HEK293T (cell line): ENCODE measurements around the gene CEP68.
A peak's percentile ranks its signal among the peaks of the same experiment; 100 is the strongest.
"Not testable (repeated sequence)": the region's sequence is repeated elsewhere in the genome, so short reads cannot be mapped to it uniquely, and the experiment has no call there.

Experiments used
- CTCF ChIA-PET: fragments of 350-600 bp; formaldehyde crosslinking; extraction: SDS; loops from one replicate; lab custom pipeline; 2021; ENCODE audit warnings: antibody characterized with exemption, inconsistent platforms; lab: Yijun Ruan, JAX
- POLR2A ChIA-PET: fragments of 350-600 bp; formaldehyde crosslinking; extraction: SDS; loops from one replicate; lab custom pipeline; 2020; ENCODE audit warnings: antibody characterized with exemption, inconsistent platforms; lab: Yijun Ruan, JAX
- DNase-seq: peaks from one replicate; pipeline ENCODE4 v3.0.0; 2012; ENCODE audit warnings: mixed read lengths; ENCODE audit errors: extremely low spot score
- ARNT ChIP-seq: fragments of 450-650 bp; IDR thresholded peaks from 2 replicates; pipeline ENCODE4 v1.6.1; 2017; ENCODE audit warnings: mild to moderate bottlenecking
- BHLHE40 ChIP-seq: fragments of 450-650 bp; IDR thresholded peaks from 2 replicates; pipeline ENCODE4 v1.6.1; 2016; ENCODE audit warnings: mild to moderate bottlenecking, moderate library complexity, borderline replicate concordance
- CTBP1 ChIP-seq: fragments of 450-650 bp; IDR thresholded peaks from 2 replicates; pipeline ENCODE4 v1.6.1; 2016; ENCODE audit warnings: borderline replicate concordance
- ELF4 ChIP-seq: fragments of 450-650 bp; IDR thresholded peaks from 2 replicates; pipeline ENCODE4 v1.6.1; 2017; ENCODE audit warnings: antibody characterized with exemption
- FOXA1 ChIP-seq: fragments of 450-650 bp; IDR thresholded peaks from 2 replicates; pipeline ENCODE4 v1.6.1; 2016; ENCODE audit warnings: mild to moderate bottlenecking
- FOXK2 ChIP-seq: fragments of 450-650 bp; IDR thresholded peaks from 2 replicates; pipeline ENCODE4 v1.6.1; 2016; ENCODE audit warnings: mild to moderate bottlenecking
- FOXM1 ChIP-seq: fragments of 450-650 bp; IDR thresholded peaks from 2 replicates; pipeline ENCODE4 v1.6.1; 2017; ENCODE audit warnings: mild to moderate bottlenecking, borderline replicate concordance
- HDGF ChIP-seq: fragments of 450-650 bp; IDR thresholded peaks from 2 replicates; pipeline ENCODE4 v1.6.1; 2017; ENCODE audit warnings: antibody characterized with exemption, borderline replicate concordance
- L3MBTL2 ChIP-seq: fragments of 450-650 bp; conservative IDR thresholded peaks from 2 replicates; pipeline ENCODE4 v1.6.1; 2016; ENCODE audit warnings: mild to moderate bottlenecking
- LEF1 ChIP-seq: fragments of 450-650 bp; IDR thresholded peaks from 2 replicates; pipeline ENCODE4 v1.6.1; 2017; ENCODE audit warnings: mild to moderate bottlenecking, borderline replicate concordance
- NFRKB ChIP-seq: fragments of 450-650 bp; IDR thresholded peaks from 2 replicates; pipeline ENCODE4 v1.6.1; 2016; ENCODE audit warnings: mild to moderate bottlenecking, moderate library complexity
- PKNOX1 ChIP-seq: fragments of 450-650 bp; IDR thresholded peaks from 2 replicates; pipeline ENCODE4 v1.6.1; 2016
- SP1 ChIP-seq: fragments of 450-650 bp; IDR thresholded peaks from 2 replicates; pipeline ENCODE4 v1.6.1; 2017
- SUZ12 ChIP-seq: fragments of 450-650 bp; IDR thresholded peaks from 2 replicates; pipeline ENCODE4 v1.6.1; 2016; ENCODE audit warnings: mild to moderate bottlenecking
- TARDBP ChIP-seq: fragments of 450-650 bp; IDR thresholded peaks from 2 replicates; pipeline ENCODE4 v1.6.1; 2016
- ZNF384 ChIP-seq: fragments of 450-650 bp; IDR thresholded peaks from 2 replicates; pipeline ENCODE4 v1.6.1; 2016

The CEP68 gene

GRCh38 chr2:65113229-65113628 lies 57.0 kb downstream of the CEP68 start:
- CTCF ChIA-PET: no interaction called here
- TF ChIP-seq ELF4 (no peak), FOXK2 (no peak), ZNF384 (no peak), CTBP1 (no peak), FOXM1 (no peak), ARNT (no peak), HDGF (no peak), LEF1 (no peak), BHLHE40 (no peak), SP1 (no peak), PKNOX1 (no peak), SUZ12 (no peak), NFRKB (no peak), FOXA1 (no peak)

DNA sequence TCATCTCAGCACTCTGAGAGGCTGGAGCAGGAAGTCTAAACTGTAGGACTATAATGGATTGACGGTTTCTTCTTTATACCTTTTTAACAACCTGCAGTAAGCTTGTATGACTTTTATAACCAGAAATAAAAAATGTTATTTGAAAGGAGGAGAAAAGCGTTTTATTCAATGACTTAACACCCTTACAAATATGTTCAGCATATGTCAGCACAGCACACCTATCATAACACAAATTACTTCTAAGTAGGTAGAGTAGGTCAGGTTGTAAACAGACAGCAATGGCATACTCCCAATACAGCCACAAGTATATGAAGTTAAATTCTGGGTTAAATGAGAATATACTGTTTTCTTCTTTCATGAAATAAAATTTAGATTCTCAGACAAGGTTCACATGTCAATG lies 57.6 kb downstream of the CEP68 start:
- POLR2A ChIA-PET: interaction anchor here (1.5 kb wide), 1 partner anchor 58 kb away, joined by 3 read pairs; the partner anchor contains the start of gene CEP68
- TF ChIP-seq CTBP1: no peak
- TF ChIP-seq SUZ12: no peak
- TF ChIP-seq FOXM1: no peak
- no peak for TF ChIP-seq NFRKB
- DNase-seq: no peak
- CTCF ChIA-PET: no interaction called here

More at GRCh38 chr2:65113229-65113628, 57.0 kb downstream of the CEP68 start:
- POLR2A ChIA-PET: interaction anchor here (1.5 kb wide), 1 partner anchor 57 kb away, joined by 3 read pairs; the partner anchor contains the start of gene CEP68
- no peak for DNase-seq

DNA sequence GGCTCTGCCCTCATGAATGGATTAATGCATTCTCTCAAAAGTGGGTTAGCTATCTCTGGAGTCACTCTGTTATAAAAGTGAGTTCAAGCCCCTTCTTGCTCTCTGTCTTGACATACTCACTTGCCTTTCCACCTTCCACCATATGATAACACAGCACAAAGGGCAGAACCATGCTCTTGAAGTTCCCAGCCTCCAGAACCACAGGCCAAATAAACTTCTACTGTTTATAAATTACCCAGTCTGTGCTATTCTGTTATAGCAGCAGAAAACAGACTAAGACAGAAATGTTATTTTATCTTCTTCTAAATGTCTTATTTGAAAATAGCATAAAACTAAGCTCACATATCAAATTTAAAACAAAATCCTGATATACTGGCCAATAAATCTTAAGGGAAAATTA lies 58.7 kb downstream of the CEP68 start:
- no peak for TF ChIP-seq NFRKB
- no peak for TF ChIP-seq CTBP1
- CTCF ChIA-PET: no interaction called here
- DNase-seq: no peak
- POLR2A ChIA-PET: no interaction called here

GRCh38 chr2:65116645-65117044 lies 60.4 kb downstream of the CEP68 start:
- ChIA-PET CTCF (no interaction called here), POLR2A (no interaction called here)
- TF ChIP-seq HDGF (no peak), FOXM1 (no peak), NFRKB (no peak), L3MBTL2 (no peak), TARDBP (no peak), ELF4 (no peak), BHLHE40 (no peak), FOXA1 (no peak), ARNT (no peak), CTBP1 (no peak), LEF1 (no peak), SUZ12 (no peak), SP1 (no peak), FOXK2 (no peak), PKNOX1 (no peak)
- no peak for DNase-seq

DNA sequence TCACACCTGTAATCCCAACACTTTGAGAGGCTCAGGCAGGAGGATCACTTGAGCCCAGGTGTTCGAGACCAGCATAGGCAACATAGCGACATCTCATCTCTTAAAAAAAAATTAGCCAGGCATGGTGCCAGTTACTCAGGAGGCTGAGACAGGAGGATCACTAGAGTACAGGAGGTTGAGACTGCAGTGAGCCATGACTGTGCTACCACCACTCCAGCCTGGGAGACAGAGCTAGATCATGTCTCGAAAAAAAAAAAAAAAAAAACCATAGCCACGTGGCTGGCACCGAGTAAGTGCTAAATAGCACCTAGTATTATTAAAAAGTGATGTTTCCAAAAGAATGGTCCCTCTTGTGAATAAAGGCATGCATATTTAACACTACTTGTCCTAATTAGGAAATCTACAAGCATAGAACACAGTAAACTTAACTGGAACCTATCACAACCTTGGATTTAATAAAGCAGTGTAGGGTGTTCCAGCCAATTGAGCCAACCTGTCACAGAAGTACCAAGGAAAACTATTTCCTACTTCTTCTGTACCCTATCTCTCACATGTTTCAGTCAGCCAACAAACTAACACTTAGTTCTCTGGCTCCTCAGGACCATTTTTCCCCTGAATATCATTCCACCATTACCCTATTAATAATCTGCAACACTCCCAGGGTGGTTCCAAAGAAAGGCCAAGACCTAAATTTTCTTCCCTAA lies 64.9 kb downstream of the CEP68 start:
- peak; percentile 35; the same call in 1 of the 2 replicates for TF ChIP-seq ZNF384
- no peak for TF ChIP-seq TARDBP
- ChIA-PET CTCF (no interaction called here), POLR2A (no interaction called here)
- no peak for DNase-seq

DNA sequence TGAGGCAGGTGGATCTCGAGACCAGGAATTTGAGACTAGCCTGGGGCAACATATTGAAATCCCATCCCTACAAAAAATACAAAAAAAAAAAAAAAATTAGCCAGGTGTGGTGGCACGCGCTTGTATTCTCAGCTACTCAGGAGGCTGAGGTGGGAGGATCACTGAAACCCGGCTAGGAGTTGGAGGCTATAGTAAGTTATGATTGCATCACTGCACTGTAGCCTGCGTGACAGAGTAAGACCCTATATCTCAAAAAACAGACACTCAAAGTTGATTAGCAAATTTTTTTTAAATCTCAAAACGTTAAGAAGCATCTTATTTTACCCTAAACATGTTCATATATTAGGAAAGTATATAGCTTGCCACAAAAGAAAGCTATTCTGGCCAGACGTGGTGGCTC lies 66.1 kb downstream of the CEP68 start:
- TF ChIP-seq ZNF384 (no peak), ELF4 (no peak), TARDBP (no peak), ARNT (no peak), HDGF (no peak), LEF1 (no peak), CTBP1 (no peak), SP1 (no peak), L3MBTL2 (no peak), FOXK2 (no peak), FOXA1 (no peak), FOXM1 (no peak), PKNOX1 (no peak), BHLHE40 (no peak), SUZ12 (no peak), NFRKB (no peak)
- POLR2A ChIA-PET: no interaction called here
- no peak for DNase-seq
- CTCF ChIA-PET: no interaction called here

DNA sequence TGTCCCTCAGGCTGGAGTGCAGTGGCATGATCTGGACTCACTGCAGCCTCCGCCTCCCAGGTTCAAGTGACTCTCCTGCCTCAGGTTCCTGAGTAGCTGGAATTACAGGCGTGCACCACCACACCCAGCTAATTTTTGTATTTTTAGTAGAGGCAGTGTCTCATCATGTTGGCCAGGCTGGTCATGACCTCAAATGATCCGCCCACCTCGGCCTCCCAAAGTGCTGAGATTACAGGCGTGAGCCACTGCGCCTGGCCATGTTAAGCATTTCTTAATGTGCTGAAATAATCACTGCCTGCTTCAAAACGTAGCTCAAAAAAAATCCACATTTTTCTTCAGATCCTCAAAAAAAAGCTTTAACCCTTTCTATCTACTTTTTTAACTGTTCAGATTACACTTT lies 69.2 kb downstream of the CEP68 start:
- POLR2A ChIA-PET, DNase-seq, CTCF ChIA-PET: not testable (repeated sequence)
- TF ChIP-seq ZNF384: peak; percentile 65
